ENCODE measurements around the gene NGRN. TPM values are rescaled to one million over a fixed set of nuclear protein-coding genes. Genes with fewer than 3 reads are reported as not detected.
A peak's percentile ranks its signal among the peaks of the same experiment; 100 is the strongest.

The NGRN gene
- polyA plus RNA-seq, 1 donor from 2014 or later = 466 TPM

DNA sequence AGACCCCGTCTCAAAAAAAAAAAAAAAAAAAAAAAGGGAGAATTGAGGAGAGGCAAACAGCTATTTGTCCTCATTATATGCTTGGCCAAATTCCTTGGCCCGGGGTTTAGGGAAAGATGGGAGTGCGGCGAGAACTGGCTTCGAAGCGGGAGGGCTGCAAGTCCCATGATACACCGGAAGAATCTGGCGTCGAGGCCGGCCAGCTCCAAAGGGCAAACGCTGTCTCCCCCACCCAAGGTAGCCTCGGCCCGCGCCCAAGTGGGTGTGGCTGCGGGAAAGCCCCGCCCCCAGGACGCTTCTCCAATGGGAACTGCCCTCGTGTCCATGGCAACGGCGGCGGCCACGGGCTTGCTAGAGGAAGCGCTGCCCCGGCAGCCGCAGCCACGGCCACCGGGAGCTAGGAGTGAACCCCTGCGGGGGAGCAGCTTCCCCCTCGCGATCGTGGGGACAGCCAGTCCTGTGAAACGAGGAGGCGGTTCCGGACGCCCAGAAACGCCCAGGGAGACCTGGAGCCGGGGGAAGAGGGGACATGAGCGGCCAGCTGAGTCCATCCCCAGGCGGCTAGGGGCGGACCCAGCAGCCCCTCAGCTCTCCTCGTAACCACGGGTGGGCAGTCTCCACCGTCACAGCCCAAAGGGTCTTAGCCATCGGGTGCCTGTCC lies 16.1 kb upstream of the NGRN start, which contains the start of gene TTLL13:
Gene TTLL13 (plus strand): TSS at position 354 of the 661 bp plus-strand sequence. CDS start 1,075 bp downstream, outside the sequence.
- no peaks in the 10 kb centered on the region for H4K20me1 ChIP-seq (ENCODE audit: insufficient read depth)

DNA sequence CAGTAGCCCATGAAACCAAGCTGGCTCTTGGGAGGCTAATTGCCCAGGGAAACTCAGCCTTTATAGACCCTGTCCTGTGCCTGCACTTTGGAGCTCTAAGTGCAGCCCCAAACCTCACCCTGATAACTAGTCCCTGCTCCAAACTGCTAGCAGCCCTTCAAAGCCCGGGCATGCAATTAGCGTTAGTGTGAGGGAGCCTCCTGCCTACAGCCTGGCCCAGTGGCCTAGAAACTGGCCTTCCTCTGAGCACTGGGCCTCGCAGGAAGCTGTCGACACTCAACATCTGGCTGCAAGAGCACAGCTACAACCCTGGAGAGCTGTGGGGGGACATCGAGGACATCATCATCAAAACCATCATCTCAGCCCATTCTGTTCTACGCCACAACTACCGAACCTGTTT lies 7.7 kb upstream of the NGRN start:
- Histone ChIP-seq H3K79me2 (replicated peaks; ENCODE audit: insufficient read depth, low read length) (no peaks in the 10 kb centered on the region), H3K9me2 (ENCODE audit: insufficient read depth, low read length) (no peaks in the 10 kb centered on the region), H3K9me3 (ENCODE audit: low read length) (no peaks in the 10 kb centered on the region), H3K4me2 (ENCODE audit: low read length) (no peak overlapping the region), H4K20me1 (ENCODE audit: insufficient read depth) (no peaks in the 10 kb centered on the region), H3K9ac (ENCODE audit: low read length) (no peak overlapping the region), H3F3A (ENCODE audit: insufficient read depth, low read length, poor library complexity, severe bottlenecking) (no peaks in the 10 kb centered on the region), H3K36me3 (ENCODE audit: insufficient read depth, low read length) (no peaks in the 10 kb centered on the region), H3K4me3 (ENCODE audit: low read length) (no peak overlapping the region), H2AFZ (ENCODE audit: low read depth, low read length) (no peak overlapping the region), H3K27ac (ENCODE audit: low read length) (no peak overlapping the region), H3K27me3 (ENCODE audit: insufficient read depth, low read depth, low read length) (no peaks in the 10 kb centered on the region)
- TF ChIP-seq MXI1 (conservative IDR thresholded peaks at IDR 0.05; ENCODE audit: poor library complexity, severe bottlenecking) = no peak
- no peak for TF ChIP-seq EP300 (conservative IDR thresholded peaks at IDR 0.05; ENCODE audit: poor library complexity, severe bottlenecking)
- TF ChIP-seq SMC3 (conservative IDR thresholded peaks at IDR 0.05; ENCODE audit: poor library complexity) = no peak
- TF ChIP-seq POLR2AphosphoS5 (IDR thresholded peaks at IDR 0.05) = no peak
- no peak for TF ChIP-seq TAF1 (IDR thresholded peaks at IDR 0.05; ENCODE audit: low read depth)
- no peak for TF ChIP-seq RAD21 (conservative IDR thresholded peaks at IDR 0.05)
- TF ChIP-seq, protein P1, sequence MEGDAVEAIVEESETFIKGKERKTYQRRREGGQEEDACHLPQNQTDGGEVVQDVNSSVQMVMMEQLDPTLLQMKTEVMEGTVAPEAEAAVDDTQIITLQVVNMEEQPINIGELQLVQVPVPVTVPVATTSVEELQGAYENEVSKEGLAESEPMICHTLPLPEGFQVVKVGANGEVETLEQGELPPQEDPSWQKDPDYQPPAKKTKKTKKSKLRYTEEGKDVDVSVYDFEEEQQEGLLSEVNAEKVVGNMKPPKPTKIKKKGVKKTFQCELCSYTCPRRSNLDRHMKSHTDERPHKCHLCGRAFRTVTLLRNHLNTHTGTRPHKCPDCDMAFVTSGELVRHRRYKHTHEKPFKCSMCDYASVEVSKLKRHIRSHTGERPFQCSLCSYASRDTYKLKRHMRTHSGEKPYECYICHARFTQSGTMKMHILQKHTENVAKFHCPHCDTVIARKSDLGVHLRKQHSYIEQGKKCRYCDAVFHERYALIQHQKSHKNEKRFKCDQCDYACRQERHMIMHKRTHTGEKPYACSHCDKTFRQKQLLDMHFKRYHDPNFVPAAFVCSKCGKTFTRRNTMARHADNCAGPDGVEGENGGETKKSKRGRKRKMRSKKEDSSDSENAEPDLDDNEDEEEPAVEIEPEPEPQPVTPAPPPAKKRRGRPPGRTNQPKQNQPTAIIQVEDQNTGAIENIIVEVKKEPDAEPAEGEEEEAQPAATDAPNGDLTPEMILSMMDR (IDR thresholded peaks at IDR 0.05; ENCODE audit: poor library complexity, severe bottlenecking) = no peak
- TF ChIP-seq, protein P2, sequence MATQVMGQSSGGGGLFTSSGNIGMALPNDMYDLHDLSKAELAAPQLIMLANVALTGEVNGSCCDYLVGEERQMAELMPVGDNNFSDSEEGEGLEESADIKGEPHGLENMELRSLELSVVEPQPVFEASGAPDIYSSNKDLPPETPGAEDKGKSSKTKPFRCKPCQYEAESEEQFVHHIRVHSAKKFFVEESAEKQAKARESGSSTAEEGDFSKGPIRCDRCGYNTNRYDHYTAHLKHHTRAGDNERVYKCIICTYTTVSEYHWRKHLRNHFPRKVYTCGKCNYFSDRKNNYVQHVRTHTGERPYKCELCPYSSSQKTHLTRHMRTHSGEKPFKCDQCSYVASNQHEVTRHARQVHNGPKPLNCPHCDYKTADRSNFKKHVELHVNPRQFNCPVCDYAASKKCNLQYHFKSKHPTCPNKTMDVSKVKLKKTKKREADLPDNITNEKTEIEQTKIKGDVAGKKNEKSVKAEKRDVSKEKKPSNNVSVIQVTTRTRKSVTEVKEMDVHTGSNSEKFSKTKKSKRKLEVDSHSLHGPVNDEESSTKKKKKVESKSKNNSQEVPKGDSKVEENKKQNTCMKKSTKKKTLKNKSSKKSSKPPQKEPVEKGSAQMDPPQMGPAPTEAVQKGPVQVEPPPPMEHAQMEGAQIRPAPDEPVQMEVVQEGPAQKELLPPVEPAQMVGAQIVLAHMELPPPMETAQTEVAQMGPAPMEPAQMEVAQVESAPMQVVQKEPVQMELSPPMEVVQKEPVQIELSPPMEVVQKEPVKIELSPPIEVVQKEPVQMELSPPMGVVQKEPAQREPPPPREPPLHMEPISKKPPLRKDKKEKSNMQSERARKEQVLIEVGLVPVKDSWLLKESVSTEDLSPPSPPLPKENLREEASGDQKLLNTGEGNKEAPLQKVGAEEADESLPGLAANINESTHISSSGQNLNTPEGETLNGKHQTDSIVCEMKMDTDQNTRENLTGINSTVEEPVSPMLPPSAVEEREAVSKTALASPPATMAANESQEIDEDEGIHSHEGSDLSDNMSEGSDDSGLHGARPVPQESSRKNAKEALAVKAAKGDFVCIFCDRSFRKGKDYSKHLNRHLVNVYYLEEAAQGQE (IDR thresholded peaks at IDR 0.05; ENCODE audit: borderline replicate concordance) = no peak
- TF ChIP-seq EZH2 (IDR thresholded peaks at IDR 0.05; ENCODE audit: borderline replicate concordance, insufficient read depth, low read length, poor library complexity, severe bottlenecking) = no peak

More for the DNA sequence above, 16.1 kb upstream of the NGRN start, which contains the start of gene TTLL13:
- Histone ChIP-seq H3K9me2 (ENCODE audit: insufficient read depth, low read length) (no peaks in the 10 kb centered on the region), H3K79me2 (replicated peaks; ENCODE audit: insufficient read depth, low read length) (no peaks in the 10 kb centered on the region), H2AFZ (ENCODE audit: low read depth, low read length) (peak within 1 kb of the TSS; percentile 76), H3K27me3 (ENCODE audit: insufficient read depth, low read depth, low read length) (no peaks in the 10 kb centered on the region), H3K27ac (ENCODE audit: low read length) (peak within 1 kb of the TSS; percentile 23), H3K9me3 (ENCODE audit: low read length) (no peaks in the 10 kb centered on the region), H3K4me3 (ENCODE audit: low read length) (peak within 1 kb of the TSS; percentile 87), H3K9ac (ENCODE audit: low read length) (peak within 1 kb of the TSS; percentile 65), H3K4me2 (ENCODE audit: low read length) (peak within 1 kb of the TSS; percentile 55), H3F3A (ENCODE audit: insufficient read depth, low read length, poor library complexity, severe bottlenecking) (no peaks in the 10 kb centered on the region), H3K36me3 (ENCODE audit: insufficient read depth, low read length) (no peaks in the 10 kb centered on the region)
- TF ChIP-seq EZH2 (IDR thresholded peaks at IDR 0.05; ENCODE audit: borderline replicate concordance, insufficient read depth, low read length, poor library complexity, severe bottlenecking) (no peak), SMC3 (conservative IDR thresholded peaks at IDR 0.05; ENCODE audit: poor library complexity) (peak; percentile 50), TAF1 (IDR thresholded peaks at IDR 0.05; ENCODE audit: low read depth) (peak; percentile 36), MXI1 (conservative IDR thresholded peaks at IDR 0.05; ENCODE audit: poor library complexity, severe bottlenecking) (peak; percentile 89), EP300 (conservative IDR thresholded peaks at IDR 0.05; ENCODE audit: poor library complexity, severe bottlenecking) (no peak), POLR2AphosphoS5 (IDR thresholded peaks at IDR 0.05) (peak; percentile 71)
- TF ChIP-seq, protein P1 (IDR thresholded peaks at IDR 0.05; ENCODE audit: poor library complexity, severe bottlenecking) = peak; percentile 42
